Measurements from ENCODE around the gene MKS1.
A peak's percentile ranks its signal among the peaks of the same experiment; 100 is the strongest.

Gene MKS1

DNA sequence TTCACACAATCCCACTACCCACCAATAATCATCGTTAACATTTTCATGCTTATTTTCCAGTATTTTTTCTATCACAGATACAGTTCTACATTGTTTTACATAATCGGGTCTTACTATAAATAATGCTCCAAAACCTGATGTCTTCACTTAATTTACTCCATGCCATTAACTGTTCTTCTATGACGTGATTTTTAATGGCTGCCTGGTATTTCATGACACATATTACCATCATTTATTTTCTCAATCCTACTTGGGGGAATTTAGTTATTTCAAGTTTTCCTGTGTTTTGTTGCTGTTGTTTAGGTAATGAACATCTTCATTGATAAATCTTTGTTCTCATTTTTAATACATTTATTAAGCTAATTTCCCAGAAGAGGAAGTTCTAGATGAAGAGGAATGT, 34.0 kb upstream of the MKS1 start:
- no peak overlapping the region for H3K27ac ChIP-seq (ENCODE audit: low read depth, low read length)
- H3K79me2 ChIP-seq (ENCODE audit: control insufficient read depth, insufficient read depth, low read length, unreplicated experiment): no peaks in the 10 kb centered on the region
- peaks cover 45% of the 10 kb centered on the region for H3K27me3 ChIP-seq (ENCODE audit: insufficient read depth, low read length)
- no peak overlapping the region for H2AFZ ChIP-seq (ENCODE audit: low read length, unreplicated experiment)
- no peaks in the 10 kb centered on the region for H3K36me3 ChIP-seq (ENCODE audit: insufficient read depth, low read length)
- no peaks in the 10 kb centered on the region for H3K4me1 ChIP-seq (ENCODE audit: control insufficient read depth, insufficient read depth, low read length, unreplicated experiment)
- no peak overlapping the region for H3K4me3 ChIP-seq (ENCODE audit: low read depth, low read length)

DNA sequence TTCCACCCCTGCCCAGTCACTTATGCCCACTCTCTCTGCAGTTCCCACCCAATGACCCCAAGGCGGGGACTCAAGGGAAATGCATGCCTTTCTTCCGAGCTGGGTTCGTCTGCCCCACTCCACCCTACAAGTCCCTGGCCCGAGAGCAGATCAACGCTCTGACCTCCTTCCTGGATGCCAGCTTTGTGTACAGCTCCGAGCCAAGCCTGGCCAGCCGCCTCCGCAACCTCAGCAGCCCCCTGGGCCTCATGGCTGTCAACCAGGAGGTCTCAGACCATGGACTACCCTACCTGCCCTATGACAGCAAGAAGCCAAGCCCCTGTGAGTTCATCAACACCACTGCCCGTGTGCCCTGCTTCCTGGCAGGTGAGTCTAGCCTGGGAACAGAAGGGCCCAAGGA, 33.1 kb upstream of the MKS1 start:
- Histone ChIP-seq H2AFZ (ENCODE audit: low read length, unreplicated experiment) (no peak overlapping the region), H3K79me2 (ENCODE audit: control insufficient read depth, insufficient read depth, low read length, unreplicated experiment) (no peaks in the 10 kb centered on the region), H3K27me3 (ENCODE audit: insufficient read depth, low read length) (peaks cover 41% of the 10 kb centered on the region), H3K36me3 (ENCODE audit: insufficient read depth, low read length) (no peaks in the 10 kb centered on the region), H3K27ac (ENCODE audit: low read depth, low read length) (no peak overlapping the region), H3K4me3 (ENCODE audit: low read depth, low read length) (no peak overlapping the region), H3K4me1 (ENCODE audit: control insufficient read depth, insufficient read depth, low read length, unreplicated experiment) (no peaks in the 10 kb centered on the region)

DNA sequence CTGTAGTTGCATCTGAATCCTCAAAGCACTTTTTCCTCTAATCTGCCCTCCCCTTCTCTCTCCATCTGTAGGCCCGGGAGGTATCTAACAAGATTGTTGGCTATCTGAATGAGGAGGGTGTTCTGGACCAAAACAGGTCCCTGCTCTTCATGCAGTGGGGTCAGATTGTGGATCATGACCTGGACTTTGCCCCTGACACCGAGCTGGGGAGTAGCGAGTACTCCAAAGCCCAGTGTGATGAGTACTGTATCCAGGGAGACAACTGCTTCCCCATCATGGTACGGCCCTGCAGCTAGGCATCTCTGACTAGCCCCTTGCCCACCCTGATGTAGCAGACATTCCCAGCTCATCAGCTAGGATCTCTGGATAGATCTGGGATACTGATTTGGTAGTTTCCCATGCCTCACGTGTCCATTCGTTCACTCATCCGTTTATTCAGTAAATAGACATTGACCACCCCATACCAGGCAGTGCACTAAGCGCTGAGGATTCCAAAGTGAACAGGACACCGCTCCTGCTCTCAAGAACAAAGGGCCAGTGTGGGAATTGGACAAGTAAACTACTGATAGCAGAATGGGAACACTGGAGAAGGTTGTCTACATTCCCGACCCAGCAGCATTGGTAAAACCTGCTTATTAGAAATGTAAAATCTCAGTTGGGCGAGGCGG, 31.4 kb upstream of the MKS1 start:
- Histone ChIP-seq H3K27me3 (ENCODE audit: insufficient read depth, low read length) (peaks cover 34% of the 10 kb centered on the region), H2AFZ (ENCODE audit: low read length, unreplicated experiment) (no peak overlapping the region), H3K79me2 (ENCODE audit: control insufficient read depth, insufficient read depth, low read length, unreplicated experiment) (no peaks in the 10 kb centered on the region), H3K4me1 (ENCODE audit: control insufficient read depth, insufficient read depth, low read length, unreplicated experiment) (no peaks in the 10 kb centered on the region), H3K36me3 (ENCODE audit: insufficient read depth, low read length) (no peaks in the 10 kb centered on the region), H3K27ac (ENCODE audit: low read depth, low read length) (no peak overlapping the region), H3K4me3 (ENCODE audit: low read depth, low read length) (no peak overlapping the region)

DNA sequence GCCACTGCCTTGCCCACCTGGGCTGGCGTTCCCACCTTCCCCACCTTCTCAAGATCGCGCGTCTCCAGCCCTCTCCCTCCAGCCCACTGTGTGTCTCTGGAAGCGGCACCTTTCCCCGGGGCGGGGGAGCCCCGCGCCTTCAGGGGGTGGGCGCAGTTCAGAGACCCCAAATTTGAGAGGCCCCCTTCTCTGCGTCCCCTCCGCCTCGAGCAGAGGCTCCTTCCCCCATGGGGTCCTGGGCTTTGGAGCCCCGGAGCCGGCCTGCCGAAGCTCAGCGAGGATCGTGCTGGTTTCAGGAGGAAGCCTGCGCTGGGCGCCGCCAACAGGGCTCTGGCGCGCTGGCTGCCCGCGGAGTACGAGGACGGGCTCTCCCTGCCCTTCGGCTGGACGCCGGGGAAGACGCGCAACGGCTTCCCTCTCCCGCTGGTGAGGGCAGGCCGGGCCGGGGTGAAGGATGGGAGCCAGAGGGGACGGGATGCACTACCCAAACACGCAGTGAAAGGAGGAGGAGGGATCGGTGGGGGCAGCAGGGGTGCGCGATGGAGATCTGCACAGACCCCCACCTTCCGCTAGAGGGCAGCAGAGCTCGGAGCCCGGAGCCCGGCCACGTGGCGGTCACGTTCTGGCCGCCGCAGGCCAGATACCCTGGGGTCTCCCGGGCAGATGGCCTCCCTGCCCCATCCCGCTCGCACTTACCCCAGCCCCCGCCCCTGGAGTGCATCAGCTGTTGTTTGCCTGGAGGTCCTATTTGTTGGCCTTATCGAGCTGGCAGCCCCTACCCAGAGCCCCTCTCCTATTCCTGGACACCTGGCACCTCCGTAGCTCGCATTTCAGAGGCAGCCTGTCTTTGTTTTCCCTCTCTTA, 30.4 kb upstream of the MKS1 start:
- Histone ChIP-seq H2AFZ (ENCODE audit: low read length, unreplicated experiment) (peak overlapping the region; percentile 93), H3K79me2 (ENCODE audit: control insufficient read depth, insufficient read depth, low read length, unreplicated experiment) (no peaks in the 10 kb centered on the region), H3K27me3 (ENCODE audit: insufficient read depth, low read length) (peaks cover 35% of the 10 kb centered on the region), H3K36me3 (ENCODE audit: insufficient read depth, low read length) (no peaks in the 10 kb centered on the region), H3K4me1 (ENCODE audit: control insufficient read depth, insufficient read depth, low read length, unreplicated experiment) (no peaks in the 10 kb centered on the region), H3K4me3 (ENCODE audit: low read depth, low read length) (peak overlapping the region; percentile 83), H3K27ac (ENCODE audit: low read depth, low read length) (no peak overlapping the region)

DNA sequence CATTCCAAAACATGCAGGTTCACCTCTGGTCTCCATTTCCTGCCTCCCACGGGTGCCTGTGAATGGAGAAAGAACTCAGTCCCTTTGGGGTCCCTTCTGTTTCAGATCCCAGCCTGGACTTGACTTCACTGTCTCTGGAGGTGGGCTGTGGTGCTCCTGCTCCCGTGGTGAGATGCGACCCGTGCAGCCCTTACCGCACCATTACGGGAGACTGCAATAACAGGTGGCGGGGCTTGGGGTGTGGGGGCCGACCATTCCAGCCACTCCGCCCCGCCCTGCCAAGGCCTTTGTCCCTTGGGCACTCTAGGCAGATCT, 29.9 kb upstream of the MKS1 start:
- no peak overlapping the region for H2AFZ ChIP-seq (ENCODE audit: low read length, unreplicated experiment)
- peaks cover 36% of the 10 kb centered on the region for H3K27me3 ChIP-seq (ENCODE audit: insufficient read depth, low read length)
- H3K4me1 ChIP-seq (ENCODE audit: control insufficient read depth, insufficient read depth, low read length, unreplicated experiment): no peaks in the 10 kb centered on the region
- no peaks in the 10 kb centered on the region for H3K36me3 ChIP-seq (ENCODE audit: insufficient read depth, low read length)
- H3K4me3 ChIP-seq (ENCODE audit: low read depth, low read length): peak overlapping the region; percentile 83
- H3K27ac ChIP-seq (ENCODE audit: low read depth, low read length): no peak overlapping the region
- no peaks in the 10 kb centered on the region for H3K79me2 ChIP-seq (ENCODE audit: control insufficient read depth, insufficient read depth, low read length, unreplicated experiment)

DNA sequence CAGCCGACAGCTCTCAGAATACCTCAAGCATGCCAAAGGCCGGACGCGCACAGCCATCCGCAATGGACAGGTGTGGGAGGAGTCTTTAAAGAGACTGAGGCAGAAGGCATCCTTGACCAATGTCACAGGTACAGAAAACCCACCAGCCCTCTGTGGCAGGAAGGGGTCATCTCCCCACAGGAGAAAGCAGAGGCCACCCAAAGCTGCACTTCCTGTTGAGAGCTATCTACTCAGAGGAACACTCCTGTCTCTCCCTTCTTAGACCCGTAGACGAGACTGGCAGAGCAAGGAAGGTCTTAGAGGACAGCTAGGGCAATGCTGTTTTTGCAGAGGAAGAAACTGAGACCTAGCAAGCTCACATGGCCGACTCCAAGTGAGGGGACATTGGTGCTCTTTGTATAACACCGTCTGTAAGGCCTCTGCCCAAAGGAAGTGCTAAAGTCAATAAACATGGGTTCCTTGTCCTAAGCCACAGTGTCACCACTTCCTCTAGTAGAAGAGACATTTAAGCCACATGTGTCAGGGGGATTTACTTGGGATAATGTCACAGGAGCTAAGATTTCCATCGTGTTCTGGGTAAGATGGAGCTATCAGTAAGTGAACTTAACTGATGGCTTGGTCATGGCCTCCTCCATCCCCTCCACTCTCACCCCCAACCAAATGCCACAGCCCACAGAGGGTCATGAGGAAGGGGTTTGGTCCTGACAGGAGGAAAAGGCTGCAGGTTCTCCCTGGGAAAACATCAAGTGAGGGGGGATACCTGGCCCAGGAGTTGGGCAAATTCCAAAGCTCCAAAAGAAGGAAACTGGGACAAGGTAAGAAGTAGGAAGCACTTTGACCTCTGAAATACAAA, 28.7 kb upstream of the MKS1 start:
- Histone ChIP-seq H3K4me3 (ENCODE audit: low read depth, low read length) (no peak overlapping the region), H2AFZ (ENCODE audit: low read length, unreplicated experiment) (no peak overlapping the region), H3K4me1 (ENCODE audit: control insufficient read depth, insufficient read depth, low read length, unreplicated experiment) (no peaks in the 10 kb centered on the region), H3K27ac (ENCODE audit: low read depth, low read length) (no peak overlapping the region), H3K79me2 (ENCODE audit: control insufficient read depth, insufficient read depth, low read length, unreplicated experiment) (no peaks in the 10 kb centered on the region), H3K36me3 (ENCODE audit: insufficient read depth, low read length) (no peaks in the 10 kb centered on the region), H3K27me3 (ENCODE audit: insufficient read depth, low read length) (peaks cover 48% of the 10 kb centered on the region)

DNA sequence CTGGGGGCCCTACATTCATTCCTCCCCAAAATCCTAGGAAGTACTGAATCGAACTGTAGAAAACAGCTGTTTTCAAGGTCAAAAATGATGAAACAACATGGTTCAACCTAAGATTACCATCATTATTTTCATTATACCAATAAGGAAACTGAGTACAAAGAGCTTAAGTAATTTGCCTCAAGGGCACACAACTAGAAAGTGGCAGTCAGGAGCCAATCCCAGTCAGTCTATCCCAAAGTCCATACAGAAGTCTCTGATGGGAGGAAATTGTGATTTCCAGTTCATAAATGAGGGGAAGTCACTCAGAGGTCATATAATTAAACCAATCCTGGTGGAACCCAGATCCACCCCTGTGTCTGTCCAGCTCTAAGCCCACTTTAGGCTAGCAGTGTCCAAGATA, 27.7 kb upstream of the MKS1 start:
- H2AFZ ChIP-seq (ENCODE audit: low read length, unreplicated experiment): no peak overlapping the region
- H3K36me3 ChIP-seq (ENCODE audit: insufficient read depth, low read length): no peaks in the 10 kb centered on the region
- no peak overlapping the region for H3K4me3 ChIP-seq (ENCODE audit: low read depth, low read length)
- H3K79me2 ChIP-seq (ENCODE audit: control insufficient read depth, insufficient read depth, low read length, unreplicated experiment): no peaks in the 10 kb centered on the region
- no peaks in the 10 kb centered on the region for H3K4me1 ChIP-seq (ENCODE audit: control insufficient read depth, insufficient read depth, low read length, unreplicated experiment)
- H3K27ac ChIP-seq (ENCODE audit: low read depth, low read length): no peak overlapping the region
- peaks cover 51% of the 10 kb centered on the region for H3K27me3 ChIP-seq (ENCODE audit: insufficient read depth, low read length)

DNA sequence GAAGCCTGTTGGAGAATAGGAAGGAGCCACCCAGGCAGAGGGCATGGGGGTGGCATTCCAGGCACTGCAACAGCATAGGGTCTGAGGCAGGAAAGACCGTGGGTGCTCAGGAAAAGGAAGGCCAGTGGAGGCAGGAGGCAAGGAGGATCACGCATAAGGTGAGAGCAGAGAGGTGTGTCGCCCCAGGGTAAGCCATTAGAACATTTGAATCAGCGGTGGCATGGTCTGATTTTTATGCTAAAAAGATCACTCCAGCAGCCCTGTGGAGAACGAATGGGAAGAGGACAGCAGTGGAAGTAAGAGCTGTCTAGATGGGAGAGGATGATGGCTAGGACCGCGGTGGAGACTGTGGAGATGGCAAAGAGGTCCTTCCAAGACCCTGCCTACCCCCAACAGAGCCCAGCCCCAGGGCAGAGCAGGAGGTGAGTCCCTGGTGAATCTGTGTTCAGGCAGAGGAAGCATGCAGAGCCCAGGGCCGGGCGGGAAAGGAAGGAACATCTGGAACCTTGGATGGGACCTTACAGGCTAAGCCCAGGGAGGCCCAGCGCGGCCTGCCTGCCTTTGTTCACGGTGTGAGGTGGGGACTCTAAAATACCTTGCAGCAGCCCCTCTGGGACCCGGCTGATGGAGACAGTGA, 27.2 kb upstream of the MKS1 start:
- Histone ChIP-seq H3K27ac (ENCODE audit: low read depth, low read length) (no peak overlapping the region), H3K4me1 (ENCODE audit: control insufficient read depth, insufficient read depth, low read length, unreplicated experiment) (no peaks in the 10 kb centered on the region), H3K27me3 (ENCODE audit: insufficient read depth, low read length) (peaks cover 56% of the 10 kb centered on the region)

DNA sequence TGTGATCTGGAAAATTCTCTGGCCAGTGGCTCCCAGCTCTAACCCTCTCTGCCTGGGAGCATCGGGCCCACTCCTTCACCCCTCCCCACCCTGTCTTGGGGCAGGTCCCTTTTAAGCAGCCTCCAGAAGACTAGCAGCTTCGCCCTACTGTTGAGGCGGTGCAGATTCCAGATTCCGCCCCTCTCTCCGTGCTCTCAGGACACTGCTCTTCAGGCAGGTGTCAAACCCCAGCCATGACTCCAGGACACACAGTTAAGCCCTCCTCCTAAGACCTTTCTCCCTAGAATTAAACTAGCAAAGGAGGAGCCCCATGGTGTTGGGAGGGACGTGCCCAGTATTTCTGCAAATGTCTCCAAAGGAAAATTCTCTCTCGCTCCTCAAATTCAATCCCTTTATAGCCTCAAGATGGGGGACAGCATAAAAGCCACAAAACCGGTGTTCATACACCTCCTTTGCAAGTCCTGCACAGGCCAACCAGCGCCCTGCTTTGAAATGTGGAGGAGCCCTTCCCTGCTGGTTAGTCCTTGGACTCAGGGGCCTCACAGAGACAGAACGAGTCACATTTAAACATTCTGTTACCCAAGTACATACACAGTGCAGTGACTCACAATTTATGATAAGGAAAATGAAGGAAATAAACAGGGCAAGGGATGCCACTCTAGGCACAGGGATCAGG, 26.5 kb upstream of the MKS1 start:
- H3K36me3 ChIP-seq (ENCODE audit: insufficient read depth, low read length): no peaks in the 10 kb centered on the region
- no peak overlapping the region for H3K4me3 ChIP-seq (ENCODE audit: low read depth, low read length)
- peaks cover under 1% of the 10 kb centered on the region for H3K4me1 ChIP-seq (ENCODE audit: control insufficient read depth, insufficient read depth, low read length, unreplicated experiment)
- no peak overlapping the region for H3K27ac ChIP-seq (ENCODE audit: low read depth, low read length)
- H3K27me3 ChIP-seq (ENCODE audit: insufficient read depth, low read length): peaks cover 60% of the 10 kb centered on the region
- H3K79me2 ChIP-seq (ENCODE audit: control insufficient read depth, insufficient read depth, low read length, unreplicated experiment): no peaks in the 10 kb centered on the region
- H2AFZ ChIP-seq (ENCODE audit: low read length, unreplicated experiment): no peak overlapping the region

More for the DNA sequence above, 27.2 kb upstream of the MKS1 start:
- Histone ChIP-seq H3K79me2 (ENCODE audit: control insufficient read depth, insufficient read depth, low read length, unreplicated experiment) (no peaks in the 10 kb centered on the region), H2AFZ (ENCODE audit: low read length, unreplicated experiment) (no peak overlapping the region), H3K36me3 (ENCODE audit: insufficient read depth, low read length) (no peaks in the 10 kb centered on the region), H3K4me3 (ENCODE audit: low read depth, low read length) (no peak overlapping the region)

DNA sequence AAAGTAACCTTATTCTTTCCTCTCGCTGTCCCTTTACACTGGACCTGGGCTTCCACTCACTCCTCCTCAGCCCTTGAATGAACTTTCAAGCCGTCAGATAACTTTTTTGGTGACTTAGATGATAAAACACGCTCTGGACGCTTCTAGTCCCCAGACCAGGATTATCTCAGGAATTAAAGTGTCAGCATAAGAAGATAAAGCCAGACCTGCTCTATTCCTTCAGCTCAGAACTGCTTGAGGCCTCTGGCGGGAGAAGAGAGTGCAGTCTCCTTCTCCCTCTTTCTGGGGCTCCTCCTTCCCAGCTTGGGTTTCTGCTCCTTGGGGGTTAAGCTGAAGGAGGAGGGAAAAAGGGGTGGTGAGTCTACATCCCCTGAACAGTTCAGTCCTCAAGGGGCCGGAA, 25.9 kb upstream of the MKS1 start:
- Histone ChIP-seq H2AFZ (ENCODE audit: low read length, unreplicated experiment) (no peak overlapping the region), H3K36me3 (ENCODE audit: insufficient read depth, low read length) (no peaks in the 10 kb centered on the region), H3K4me3 (ENCODE audit: low read depth, low read length) (no peak overlapping the region), H3K27me3 (ENCODE audit: insufficient read depth, low read length) (peaks cover 66% of the 10 kb centered on the region), H3K27ac (ENCODE audit: low read depth, low read length) (no peak overlapping the region), H3K4me1 (ENCODE audit: control insufficient read depth, insufficient read depth, low read length, unreplicated experiment) (peaks cover 3% of the 10 kb centered on the region), H3K79me2 (ENCODE audit: control insufficient read depth, insufficient read depth, low read length, unreplicated experiment) (no peaks in the 10 kb centered on the region)
